Measurements from ENCODE around the gene KCTD16. TPM values are rescaled to one million over a fixed set of nuclear protein-coding genes. Genes with fewer than 3 reads are reported as not detected.

KCTD16 gene
- total and polyA plus RNA-seq, 5 donors from 2014 or later = 0.44 TPM; not detected in 4

- Mint-ChIP-seq H3K9me3 (peaks cover 0 to 5% (median 0%) of the 10 kb centered on the region in 7 donors), H3K27ac (no peak overlapping the region), H3K36me3 (no peaks in the 10 kb centered on the region), H3K27me3 (peaks cover 5% of the 10 kb centered on the region), H3K4me1 (no peaks in the 10 kb centered on the region), H3K4me3 (no peak overlapping the region)
- H3K36me3 ChIP-seq (ENCODE audit: control insufficient read depth, insufficient read depth, low read length) = no peaks in the 10 kb centered on the region
- H3K9me3 ChIP-seq (ENCODE audit: control insufficient read depth in 2 of 2, low read length in 2 of 2) = no peaks in the 10 kb centered on the region
- no peaks in the 10 kb centered on the region for H3K4me1 ChIP-seq (ENCODE audit: control insufficient read depth, insufficient read depth, low read length, poor library complexity, severe bottlenecking)
- peaks cover 2% of the 10 kb centered on the region for H3K27me3 ChIP-seq (ENCODE audit: control insufficient read depth, insufficient read depth, low read length)
- no peak overlapping the region for H3K4me3 ChIP-seq (ENCODE audit: low read depth, low read length)
- no peak for DNase-seq
- H3K27ac ChIP-seq (ENCODE audit: insufficient read depth, low read length, poor library complexity, severe bottlenecking) = no peak overlapping the region
- no peak for ATAC-seq (ENCODE audit: low read depth in 2 of 2)
Observed at GRCh38 chr5:144374637-144375036, 204.0 kb downstream of the KCTD16 start.

- no peaks in the 10 kb centered on the region for H3K4me1 ChIP-seq (ENCODE audit: control insufficient read depth, insufficient read depth, low read length, poor library complexity, severe bottlenecking)
- no peaks in the 10 kb centered on the region for H3K27me3 Mint-ChIP-seq
- no peak overlapping the region for H3K27ac ChIP-seq (ENCODE audit: insufficient read depth, low read length, poor library complexity, severe bottlenecking)
- H3K9me3 ChIP-seq (ENCODE audit: control insufficient read depth in 2 of 2, low read length in 2 of 2) = no peaks in the 10 kb centered on the region
- no peaks in the 10 kb centered on the region for H3K36me3 ChIP-seq (ENCODE audit: control insufficient read depth, insufficient read depth, low read length)
- no peak overlapping the region for H3K4me3 Mint-ChIP-seq
- H3K27me3 ChIP-seq (ENCODE audit: control insufficient read depth, insufficient read depth, low read length) = peaks cover 2% of the 10 kb centered on the region
- no peaks in the 10 kb centered on the region for H3K4me1 Mint-ChIP-seq
- ATAC-seq (ENCODE audit: low read depth in 2 of 2) (no peak), DNase-seq (no peak)
- H3K36me3 Mint-ChIP-seq = no peaks in the 10 kb centered on the region
- H3K4me3 ChIP-seq (ENCODE audit: low read depth, low read length) = no peak overlapping the region
- H3K27ac Mint-ChIP-seq = no peak overlapping the region
- H3K9me3 Mint-ChIP-seq = peaks cover 0 to 15% (median 7%) of the 10 kb centered on the region in 7 donors
Observed at GRCh38 chr5:144377207-144377606, 206.5 kb downstream of the KCTD16 start.

GRCh38 chr5:144378681-144379080 is 208.0 kb downstream of the KCTD16 start:
- H3K27ac ChIP-seq (ENCODE audit: insufficient read depth, low read length, poor library complexity, severe bottlenecking) = no peak overlapping the region
- ATAC-seq (ENCODE audit: low read depth in 2 of 2) = no peak
- Mint-ChIP-seq H3K27ac (no peak overlapping the region), H3K9me3 (peaks cover 0 to 15% (median 7%) of the 10 kb centered on the region in 7 donors), H3K4me3 (no peak overlapping the region), H3K36me3 (no peaks in the 10 kb centered on the region), H3K27me3 (no peaks in the 10 kb centered on the region), H3K4me1 (no peaks in the 10 kb centered on the region)
- no peaks in the 10 kb centered on the region for H3K36me3 ChIP-seq (ENCODE audit: control insufficient read depth, insufficient read depth, low read length)
- peaks cover 2% of the 10 kb centered on the region for H3K27me3 ChIP-seq (ENCODE audit: control insufficient read depth, insufficient read depth, low read length)
- H3K4me3 ChIP-seq (ENCODE audit: low read depth, low read length) = no peak overlapping the region
- H3K4me1 ChIP-seq (ENCODE audit: control insufficient read depth, insufficient read depth, low read length, poor library complexity, severe bottlenecking) = no peaks in the 10 kb centered on the region
- DNase-seq = no peak
- H3K9me3 ChIP-seq (ENCODE audit: control insufficient read depth in 2 of 2, low read length in 2 of 2) = no peaks in the 10 kb centered on the region

- H3K4me1 Mint-ChIP-seq = no peaks in the 10 kb centered on the region
- Histone ChIP-seq H3K36me3 (ENCODE audit: control insufficient read depth, insufficient read depth, low read length) (no peaks in the 10 kb centered on the region), H3K4me1 (ENCODE audit: control insufficient read depth, insufficient read depth, low read length, poor library complexity, severe bottlenecking) (no peaks in the 10 kb centered on the region), H3K4me3 (ENCODE audit: low read depth, low read length) (no peak overlapping the region), H3K27ac (ENCODE audit: insufficient read depth, low read length, poor library complexity, severe bottlenecking) (no peak overlapping the region), H3K9me3 (ENCODE audit: control insufficient read depth in 2 of 2, low read length in 2 of 2) (no peaks in the 10 kb centered on the region), H3K27me3 (ENCODE audit: control insufficient read depth, insufficient read depth, low read length) (no peaks in the 10 kb centered on the region)
- no peak overlapping the region for H3K27ac Mint-ChIP-seq
- H3K27me3 Mint-ChIP-seq = no peaks in the 10 kb centered on the region
- H3K4me3 Mint-ChIP-seq = no peak overlapping the region
- no peak for ATAC-seq (ENCODE audit: low read depth in 2 of 2)
- no peak for DNase-seq
- H3K36me3 Mint-ChIP-seq = no peaks in the 10 kb centered on the region
- peaks cover 0 to 11% (median 7%) of the 10 kb centered on the region in 7 donors for H3K9me3 Mint-ChIP-seq
Observed at GRCh38 chr5:144385597-144385996, 214.9 kb downstream of the KCTD16 start.

- no peaks in the 10 kb centered on the region for H3K4me1 ChIP-seq (ENCODE audit: control insufficient read depth, insufficient read depth, low read length, poor library complexity, severe bottlenecking)
- Mint-ChIP-seq H3K27me3 (no peaks in the 10 kb centered on the region), H3K4me3 (no peak overlapping the region), H3K4me1 (no peaks in the 10 kb centered on the region), H3K27ac (no peak overlapping the region), H3K36me3 (no peaks in the 10 kb centered on the region), H3K9me3 (peaks cover 0 to 6% (median 2%) of the 10 kb centered on the region in 7 donors)
- H3K27me3 ChIP-seq (ENCODE audit: control insufficient read depth, insufficient read depth, low read length) = no peaks in the 10 kb centered on the region
- ATAC-seq (ENCODE audit: low read depth in 2 of 2) (no peak), DNase-seq (no peak)
- no peaks in the 10 kb centered on the region for H3K36me3 ChIP-seq (ENCODE audit: control insufficient read depth, insufficient read depth, low read length)
- no peaks in the 10 kb centered on the region for H3K9me3 ChIP-seq (ENCODE audit: control insufficient read depth in 2 of 2, low read length in 2 of 2)
- no peak overlapping the region for H3K27ac ChIP-seq (ENCODE audit: insufficient read depth, low read length, poor library complexity, severe bottlenecking)
- no peak overlapping the region for H3K4me3 ChIP-seq (ENCODE audit: low read depth, low read length)
Observed at GRCh38 chr5:144386315-144386714, 215.6 kb downstream of the KCTD16 start.

- Histone ChIP-seq H3K27ac (ENCODE audit: insufficient read depth, low read length, poor library complexity, severe bottlenecking) (no peak overlapping the region), H3K36me3 (ENCODE audit: control insufficient read depth, insufficient read depth, low read length) (no peaks in the 10 kb centered on the region), H3K27me3 (ENCODE audit: control insufficient read depth, insufficient read depth, low read length) (no peaks in the 10 kb centered on the region), H3K4me1 (ENCODE audit: control insufficient read depth, insufficient read depth, low read length, poor library complexity, severe bottlenecking) (no peaks in the 10 kb centered on the region), H3K9me3 (ENCODE audit: control insufficient read depth in 2 of 2, low read length in 2 of 2) (no peaks in the 10 kb centered on the region), H3K4me3 (ENCODE audit: low read depth, low read length) (no peak overlapping the region)
- H3K4me1 Mint-ChIP-seq = no peaks in the 10 kb centered on the region
- no peaks in the 10 kb centered on the region for H3K36me3 Mint-ChIP-seq
- ATAC-seq (ENCODE audit: low read depth in 2 of 2) (no peak), DNase-seq (no peak)
- H3K27ac Mint-ChIP-seq = no peak overlapping the region
- peaks cover 0 to 3% (median 0%) of the 10 kb centered on the region in 7 donors for H3K9me3 Mint-ChIP-seq
- H3K27me3 Mint-ChIP-seq = no peaks in the 10 kb centered on the region
- H3K4me3 Mint-ChIP-seq = no peak overlapping the region
Observed at GRCh38 chr5:144390133-144390532, 219.5 kb downstream of the KCTD16 start.

GRCh38 chr5:144391044-144391443 is 220.4 kb downstream of the KCTD16 start:
- H3K36me3 Mint-ChIP-seq = no peaks in the 10 kb centered on the region
- H3K27me3 Mint-ChIP-seq = no peaks in the 10 kb centered on the region
- Histone ChIP-seq H3K36me3 (ENCODE audit: control insufficient read depth, insufficient read depth, low read length) (no peaks in the 10 kb centered on the region), H3K27ac (ENCODE audit: insufficient read depth, low read length, poor library complexity, severe bottlenecking) (no peak overlapping the region), H3K4me1 (ENCODE audit: control insufficient read depth, insufficient read depth, low read length, poor library complexity, severe bottlenecking) (no peaks in the 10 kb centered on the region), H3K9me3 (ENCODE audit: control insufficient read depth in 2 of 2, low read length in 2 of 2) (no peaks in the 10 kb centered on the region), H3K27me3 (ENCODE audit: control insufficient read depth, insufficient read depth, low read length) (no peaks in the 10 kb centered on the region), H3K4me3 (ENCODE audit: low read depth, low read length) (no peak overlapping the region)
- ATAC-seq (ENCODE audit: low read depth in 2 of 2) (no peak), DNase-seq (no peak)
- no peak overlapping the region for H3K27ac Mint-ChIP-seq
- no peaks in the 10 kb centered on the region for H3K4me1 Mint-ChIP-seq
- H3K9me3 Mint-ChIP-seq = no peaks in the 10 kb centered on the region
- no peak overlapping the region for H3K4me3 Mint-ChIP-seq

GRCh38 chr5:144393641-144394435 is 223.2 kb downstream of the KCTD16 start:
- no peak for ATAC-seq (ENCODE audit: low read depth in 2 of 2)
- H3K36me3 Mint-ChIP-seq = no peaks in the 10 kb centered on the region

More at GRCh38 chr5:144393641-144394435, 223.2 kb downstream of the KCTD16 start:
- no peak overlapping the region for H3K27ac Mint-ChIP-seq
- H3K27me3 Mint-ChIP-seq = no peaks in the 10 kb centered on the region
- DNase-seq = no peak
- no peaks in the 10 kb centered on the region for H3K4me1 Mint-ChIP-seq
- no peaks in the 10 kb centered on the region for H3K27me3 ChIP-seq (ENCODE audit: control insufficient read depth, insufficient read depth, low read length)
- no peak overlapping the region for H3K27ac ChIP-seq (ENCODE audit: insufficient read depth, low read length, poor library complexity, severe bottlenecking)
- no peaks in the 10 kb centered on the region for H3K9me3 Mint-ChIP-seq
- H3K4me1 ChIP-seq (ENCODE audit: control insufficient read depth, insufficient read depth, low read length, poor library complexity, severe bottlenecking) = no peaks in the 10 kb centered on the region
- no peaks in the 10 kb centered on the region for H3K9me3 ChIP-seq (ENCODE audit: control insufficient read depth in 2 of 2, low read length in 2 of 2)
- no peak overlapping the region for H3K4me3 ChIP-seq (ENCODE audit: low read depth, low read length)
- H3K36me3 ChIP-seq (ENCODE audit: control insufficient read depth, insufficient read depth, low read length) = no peaks in the 10 kb centered on the region
- no peak overlapping the region for H3K4me3 Mint-ChIP-seq
